Measurements from ENCODE around the gene BCAN. TPM values are rescaled to one million over a fixed set of nuclear protein-coding genes. Genes with fewer than 3 reads are reported as not detected.

Gene BCAN
- total and polyA plus RNA-seq, 2 of the 4 experiments (the other 2 are of a cell fraction): 0.07 TPM; not detected in 1

GRCh38 chr1:156599811-156600210, 42.1 kb upstream of the BCAN start:
- CTCF ChIA-PET: no interaction called here

More at GRCh38 chr1:156599811-156600210, 42.1 kb upstream of the BCAN start:
- peaks cover 30% of the 10 kb centered on the region for H3K36me3 ChIP-seq (ENCODE audit: control insufficient read depth, insufficient read depth, low read length)
- H4K8ac ChIP-seq (ENCODE audit: low read depth in 2 of 2, low read length in 2 of 2): no peak overlapping the region
- in situ Hi-C loops (cut with MboI; ENCODE audit: low sequenced_read_pairs) (no loop called here), intact Hi-C loops (cut with micrococcal nuclease) (loop anchor here (2.0 kb wide), 1 partner anchor 143 kb away; no protein-coding TSS in a partner anchor), dilution Hi-C loops (cut with HindIII; ENCODE audit: low sequenced_read_pairs, unreplicated experiment) (no loop called here)
- TF ChIP-seq CEBPB (IDR thresholded peaks at IDR 0.05; ENCODE audit: low read depth, low read length): no peak
- peak; percentile 14; the same call in 1 of the 2 replicates for TF ChIP-seq CTCF (conservative IDR thresholded peaks at IDR 0.05; ENCODE audit: low read depth, low read length)
- no peak for TF ChIP-seq ELK1 (IDR thresholded peaks at IDR 0.05; ENCODE audit: borderline replicate concordance, low read depth, low read length)
- TF ChIP-seq POLR2A (IDR thresholded peaks at IDR 0.05; ENCODE audit: low read depth, low read length): no peak
- H4K91ac ChIP-seq (ENCODE audit: insufficient read depth, low read depth, low read length): no peak overlapping the region
- DNase-seq (no peak), ATAC-seq (ENCODE audit: low read depth) (no peak)
- H3K4me2 ChIP-seq (ENCODE audit: low read depth, low read length): no peak overlapping the region
- no peak overlapping the region for H3K9ac ChIP-seq (ENCODE audit: low read depth, low read length)
- H3K79me1 ChIP-seq (ENCODE audit: low read depth in 1 of 2, low read length in 2 of 2): peaks cover 16 to 57% of the 10 kb centered on the region in 2 experiments; a peak in 3 of 4 replicates
- H3K14ac ChIP-seq (replicated peaks; ENCODE audit: low read depth, low read length): no peak overlapping the region
- H3K27me3 ChIP-seq (ENCODE audit: control insufficient read depth, insufficient read depth, low read length): no peaks in the 10 kb centered on the region
- H3K4me1 ChIP-seq (ENCODE audit: control insufficient read depth, insufficient read depth, low read length): 0 out of 2 replicates have a peak, but pooled peaks cover 4% of the 10 kb centered on the region
- no peak overlapping the region for H2AK5ac ChIP-seq (ENCODE audit: low read depth, low read length)
- no peak overlapping the region for H3K56ac ChIP-seq (ENCODE audit: extremely low read depth, insufficient read depth, low read length)
- no TSS peak for BruUV-seq (replicated peaks)
- no peak overlapping the region for H2BK15ac ChIP-seq (ENCODE audit: low read depth, low read length)
- H2BK20ac ChIP-seq (ENCODE audit: low read depth, low read length): no peak overlapping the region
- WGBS, 2 experiments (ENCODE audit: extremely low coverage in 2 of 2, insufficient read length in 1 of 2): no CpG with 5 or more reads among the region's 3 CpGs
- H2BK5ac ChIP-seq (ENCODE audit: low read depth, low read length, poor library complexity, severe bottlenecking): no peak overlapping the region
- H2AK9ac ChIP-seq (replicated peaks; ENCODE audit: low read depth, low read length, poor library complexity): no peak overlapping the region
- H3K27ac ChIP-seq (ENCODE audit: insufficient read depth, low read length): no peak overlapping the region
- no peak overlapping the region for H3K23ac ChIP-seq (ENCODE audit: low read depth, low read length)
- peaks cover 14% of the 10 kb centered on the region for H3K9me1 ChIP-seq (ENCODE audit: insufficient read depth, low read length)
- no peaks in the 10 kb centered on the region for H4K20me1 ChIP-seq (ENCODE audit: insufficient read depth, low read length)
- no peak overlapping the region for H3K4me3 ChIP-seq (ENCODE audit: insufficient read depth, low read depth, low read length)
- H3K9me3 ChIP-seq (ENCODE audit: control insufficient read depth, insufficient read depth, low read length): no peaks in the 10 kb centered on the region
- no peak overlapping the region for H2AFZ ChIP-seq (replicated peaks; ENCODE audit: low read length, poor library complexity)
- no peak overlapping the region for H4K5ac ChIP-seq (ENCODE audit: low read depth, low read length)
- no peak overlapping the region for H3K18ac ChIP-seq (ENCODE audit: low read depth, low read length)
- no peak overlapping the region for H2BK120ac ChIP-seq (ENCODE audit: low read depth, low read length)
- no peak overlapping the region for H3K4ac ChIP-seq (ENCODE audit: low read depth, low read length)
- POLR2A ChIA-PET (ENCODE audit: unreplicated experiment): interaction anchor here (0.7 kb wide), 1 partner anchor 38 kb away, joined by 14 read pairs; no protein-coding TSS in a partner anchor

Measured in IMR-90 (cell line).